GM12878 (cell line): ENCODE data around the gene SNAP23. TPM values are rescaled to one million over a fixed set of nuclear protein-coding genes. Genes with fewer than 3 reads are reported as not detected.

Experiments
- ATAC-seq: fragments of 200-7000 bp; cut with Tn5 transposase; 3 replicates; pipeline ENCODE4 v1.9.1; 2020; ENCODE audit warnings: mild to moderate bottlenecking, moderate library complexity
- BruUV-seq: library from RNA; stranded (reverse); fragments of 400-500 nt; replicated peaks from 2 replicates; lab custom pipeline; 2021; lab: Mats Ljungman, UMichigan
- CTCF ChIA-PET: fragments of 300-600 bp; sonication (Branson Sonifier 250); formaldehyde crosslinking; extraction: SDS; loops from one replicate; lab custom pipeline; 2021; ENCODE audit warnings: inconsistent platforms; lab: Yijun Ruan, JAX
- POLR2A ChIA-PET: fragments of 350-600 bp; formaldehyde crosslinking; extraction: SDS; loops from one replicate; lab custom pipeline; 2021; ENCODE audit warnings: inconsistent platforms; lab: Charles Lee
- RAD21 ChIA-PET: fragments of 300-600 bp; sonication (Branson Sonifier 250); formaldehyde crosslinking; loops from one replicate; lab custom pipeline; 2023; ENCODE audit warnings: antibody characterized with exemption; ENCODE audit not compliant: unreplicated experiment; lab: Charles Lee
- SMC1A ChIA-PET: fragments of 300-600 bp; sonication (Branson Sonifier 250); formaldehyde crosslinking; loops from one replicate; lab custom pipeline; 2023; ENCODE audit not compliant: unreplicated experiment, uncharacterized antibody; lab: Charles Lee
- DNase-seq: peaks from one replicate; pipeline ENCODE4 v3.0.0-alpha.2; 2011; ENCODE audit warnings: low read depth, low spot score
- FAIRE-seq: peaks from 3 replicates; lab custom pipeline; 2011; peaks lifted over from hg19 to GRCh38; lab: Jason Lieb, UNC
- H2AFZ ChIP-seq: 2 replicates; pipeline ENCODE4 v1.6.0; 2011; ENCODE audit warnings: low read depth, low read length, control low read depth; ENCODE audit not compliant: control insufficient read depth
- H3K27ac ChIP-seq: 2 replicates; pipeline ENCODE4 v1.5.1; 2011; ENCODE audit warnings: control low read depth; ENCODE audit not compliant: control insufficient read depth, insufficient read depth
- H3K27me3 ChIP-seq, 2 experiments: replicated peaks in 1 of 2; 2 replicates each; pipeline versions ENCODE4 v1.6.0 to v1.6.1; 2011; ENCODE audit warnings: low read length in 1 of 2; ENCODE audit not compliant: control insufficient read depth in 2 of 2, insufficient read depth in 2 of 2
- H3K36me3 ChIP-seq, 2 experiments: 2 replicates each; pipeline ENCODE4 v1.5.1; 2011; ENCODE audit warnings: low read length in 1 of 2; ENCODE audit not compliant: control insufficient read depth in 2 of 2, insufficient read depth in 2 of 2
- H3K4me1 ChIP-seq: 2 replicates; pipeline ENCODE4 v1.6.1; 2011; ENCODE audit warnings: mild to moderate bottlenecking, low read length, moderate library complexity, mixed read lengths; ENCODE audit not compliant: control insufficient read depth, insufficient read depth
- H3K4me2 ChIP-seq: 2 replicates; pipeline ENCODE4 v1.6.0; 2011; ENCODE audit warnings: control low read depth; ENCODE audit not compliant: control insufficient read depth, insufficient read depth
- H3K4me3 ChIP-seq: fragments of 200-600 bp; sonication (generic); 2 replicates; pipeline ENCODE4 v1.5.1; 2016
- H3K79me2 ChIP-seq: 2 replicates; pipeline ENCODE4 v1.6.0; 2011; ENCODE audit warnings: low read length; ENCODE audit not compliant: control insufficient read depth, insufficient read depth
- H3K9ac ChIP-seq: 2 replicates; pipeline ENCODE4 v1.8.0; 2011; ENCODE audit warnings: low read length, control low read depth, mixed read lengths; ENCODE audit not compliant: control insufficient read depth, insufficient read depth
- H3K9me3 ChIP-seq: replicated peaks from 3 replicates; pipeline ENCODE4 v1.5.1; 2011; ENCODE audit warnings: mild to moderate bottlenecking, low read length; ENCODE audit not compliant: control insufficient read depth, insufficient read depth
- H4K20me1 ChIP-seq: 2 replicates; pipeline ENCODE4 v1.6.0; 2011; ENCODE audit not compliant: control insufficient read depth, insufficient read depth
- BHLHE40 ChIP-seq, 2 experiments: fragments of 450-650 bp in 1 of 2; IDR thresholded peaks; 2 replicates each; pipeline ENCODE4 v1.6.1; 2011 to 2017; ENCODE audit warnings: low read depth in 2 of 2, borderline replicate concordance in 1 of 2, improper control_type of control experiment in 1 of 2, low read length in 1 of 2, mild to moderate bottlenecking in 1 of 2
- CEBPB ChIP-seq, 2 experiments: fragments of 150-350 bp in 1 of 2; IDR thresholded peaks; 2 replicates each; pipeline ENCODE4 v1.6.1; 2012 to 2014; ENCODE audit warnings: low read depth in 2 of 2, low read length in 2 of 2, borderline replicate concordance in 1 of 2, inconsistent platforms in 1 of 2
- CREB1 ChIP-seq: IDR thresholded peaks from 2 replicates; pipeline ENCODE4 v1.6.1; 2012; ENCODE audit warnings: low read depth, mild to moderate bottlenecking, inconsistent platforms
- HDAC2 ChIP-seq: fragments of 200-600 bp; sonication (generic); IDR thresholded peaks from 2 replicates; pipeline ENCODE4 v1.6.1; 2017
- HDGF ChIP-seq: fragments of 450-650 bp; IDR thresholded peaks from 2 replicates; pipeline ENCODE4 v1.6.1; 2016; ENCODE audit warnings: antibody characterized with exemption
- HSF1 ChIP-seq: fragments of 150-350 bp; IDR thresholded peaks from 2 replicates; pipeline ENCODE4 v1.6.1; 2014; ENCODE audit warnings: mild to moderate bottlenecking, low read depth, low read length
- IKZF1 ChIP-seq: fragments of 450-650 bp; conservative IDR thresholded peaks from 2 replicates; pipeline ENCODE4 v1.6.1; 2017; ENCODE audit warnings: antibody characterized with exemption, mild to moderate bottlenecking
- MTA3 ChIP-seq: IDR thresholded peaks from 2 replicates; pipeline ENCODE4 v1.6.1; 2012; ENCODE audit warnings: low read length, inconsistent platforms, borderline replicate concordance
- POLR2AphosphoS2 ChIP-seq: IDR thresholded peaks from 2 replicates; pipeline ENCODE4 v1.6.1; 2011; ENCODE audit warnings: low read depth, mild to moderate bottlenecking, low read length, improper control_type of control experiment, moderate library complexity
- POLR2AphosphoS5 ChIP-seq: IDR thresholded peaks from 2 replicates; pipeline ENCODE4 v1.6.1; 2011; ENCODE audit warnings: mild to moderate bottlenecking, low read length, inconsistent platforms
- RFX5 ChIP-seq: IDR thresholded peaks from 2 replicates; pipeline ENCODE4 v1.6.1; 2011; ENCODE audit warnings: low read depth, low read length, improper control_type of control experiment
- STAT1 ChIP-seq: fragments of 450-650 bp; conservative IDR thresholded peaks from 2 replicates; pipeline ENCODE4 v1.6.1; 2014; ENCODE audit warnings: antibody characterized with exemption, mild to moderate bottlenecking
- TCF7 ChIP-seq: IDR thresholded peaks from 2 replicates; pipeline ENCODE4 v1.6.1; 2014; ENCODE audit warnings: antibody characterized with exemption, borderline replicate concordance
- WRNIP1 ChIP-seq: IDR thresholded peaks from 2 replicates; pipeline ENCODE4 v1.6.1; 2011; ENCODE audit warnings: low read depth, low read length, improper control_type of control experiment, borderline replicate concordance
- YY1 ChIP-seq: IDR thresholded peaks from 2 replicates; pipeline ENCODE4 v1.6.1; 2011; ENCODE audit warnings: low read depth, mild to moderate bottlenecking, low read length
- ZNF24 ChIP-seq: fragments of 450-650 bp; IDR thresholded peaks from 2 replicates; pipeline ENCODE4 v1.6.1; 2017; ENCODE audit warnings: antibody characterized with exemption, mild to moderate bottlenecking
- WGBS: methylation state at CpG from one replicate; pipeline ENCODE4 v1.1.6; 2016; ENCODE audit warnings: low lambda C conversion rate; ENCODE audit not compliant: insufficient replicate concordance, insufficient coverage; ENCODE audit errors: missing lambda C conversion rate; 5-methylcytosine and 5-hydroxymethylcytosine counted together
- in situ Hi-C: fragments of 300-500 bp; cut with MboI; formaldehyde crosslinking; loops from 9 replicates; pipeline ENCODE4 v1.14.3; 2018; ENCODE audit warnings: mixed read lengths
- intact Hi-C: fragments of 100-400 bp; cut with micrococcal nuclease; formaldehyde crosslinking; loops from one replicate; pipeline ENCODE4 v1.14.2; 2022; ENCODE audit not compliant: unreplicated experiment
- polyA plus RNA-seq, 11 experiments: library from polyadenylated mRNA; depleted of rRNA in 4 of 11; unstranded in 6 of 11; stranded (reverse) in 5 of 11; fragments of >200 nt; fragmentation: Nextera tagmentation in 4 of 11; fragmentation: Illumina TruSeq in 1 of 11; extraction: Ambion mirVana in 4 of 11; extraction: Trizol in 1 of 11; gene quantifications; 1 replicate in 1 of 11; 2 replicates in 10 of 11; pipeline versions ENCODE4 v1.2.1 to v1.2.3, GENCODE V29; 2011 to 2016; ENCODE audit warnings: inconsistent platforms in 2 of 11, missing spikeins in 2 of 11, low read depth in 1 of 11
- total RNA-seq, 4 experiments: library from RNA; depleted of rRNA in 3 of 4; stranded (reverse); fragments of >200 nt in 3 of 4; fragmentation: Illumina TruSeq in 1 of 4; extraction: Trizol in 1 of 4; gene quantifications; 2 replicates each; pipeline versions ENCODE4 v1.2.1 to v1.2.3, GENCODE V29; 2013 to 2021

The SNAP23 gene
- total and polyA plus RNA-seq, 10 of the 15 experiments (the other 5 are each of a cell fraction or from before 2014, with no cell fraction given), result 51.9 to 127 (median 74.6) TPM

GRCh38 chr15:42508263-42508690, 12.8 kb downstream of the SNAP23 start:
- ATAC-seq (no peak), FAIRE-seq (no peak), DNase-seq (no peak)
- Histone ChIP-seq H2AFZ (no peak overlapping the region), H3K9me3 (no peaks in the 10 kb centered on the region), H3K4me1 (peaks cover 24% of the 10 kb centered on the region; the same call in 1 of the 2 replicates), H3K27ac (no peak overlapping the region), H3K36me3 (peaks cover 0 to 5% of the 10 kb centered on the region in 2 experiments; a peak in 1 of 4 replicates), H3K9ac (no peak overlapping the region), H3K79me2 (peaks cover 31% of the 10 kb centered on the region), H3K27me3 (no peaks in the 10 kb centered on the region), H4K20me1 (no peaks in the 10 kb centered on the region), H3K4me3 (no peak overlapping the region), H3K4me2 (no peak overlapping the region)
- intact Hi-C loops (no loop called here), in situ Hi-C loops (no loop called here)
- ChIA-PET RAD21 (no interaction called here), POLR2A (no interaction called here), SMC1A (no interaction called here), CTCF (no interaction called here)
- BruUV-seq, result no TSS peak
- TF ChIP-seq CEBPB (IDR thresholded peaks at IDR 0.05; ENCODE audit: borderline replicate concordance in 1 of 2, low read depth in 2 of 2, low read length in 2 of 2) (no peak), STAT1 (no peak), BHLHE40 (IDR thresholded peaks at IDR 0.05; ENCODE audit: borderline replicate concordance in 1 of 2, low read depth in 2 of 2, low read length in 1 of 2) (no peak), ZNF24 (no peak), MTA3 (no peak), POLR2AphosphoS5 (no peak), CREB1 (no peak), HDAC2 (no peak), YY1 (no peak), HSF1 (no peak), IKZF1 (no peak), WRNIP1 (no peak), POLR2AphosphoS2 (no peak), HDGF (no peak), RFX5 (no peak), TCF7 (no peak)
- WGBS, result 90% methylated on average over 7 of the region's 9 CpGs
